Hepatocyte (in vitro differentiated cells): ENCODE data around the gene STXBP4.

Source experiments
- EZH2 ChIP-seq: fragments of 200-600 bp; sonication (generic); IDR thresholded peaks from 2 replicates; pipeline ENCODE4 v1.6.1; 2016; ENCODE audit warnings: antibody characterized with exemption, mild to moderate bottlenecking, borderline replicate concordance
- EZH2phosphoT487 ChIP-seq: fragments of 200-600 bp; sonication (generic); IDR thresholded peaks from one replicate; pipeline ENCODE4 v1.6.1; 2018; ENCODE audit warnings: antibody characterized with exemption, mild to moderate bottlenecking, low read depth, moderate library complexity; ENCODE audit not compliant: unreplicated experiment, severe bottlenecking
- TF ChIP-seq, protein P1 (sequence below): fragments of 200-600 bp; sonication (generic); IDR thresholded peaks from 2 replicates; pipeline ENCODE4 v1.5.1; 2016; ENCODE audit warnings: antibody characterized with exemption, mild to moderate bottlenecking; ENCODE audit not compliant: poor library complexity

DNA sequence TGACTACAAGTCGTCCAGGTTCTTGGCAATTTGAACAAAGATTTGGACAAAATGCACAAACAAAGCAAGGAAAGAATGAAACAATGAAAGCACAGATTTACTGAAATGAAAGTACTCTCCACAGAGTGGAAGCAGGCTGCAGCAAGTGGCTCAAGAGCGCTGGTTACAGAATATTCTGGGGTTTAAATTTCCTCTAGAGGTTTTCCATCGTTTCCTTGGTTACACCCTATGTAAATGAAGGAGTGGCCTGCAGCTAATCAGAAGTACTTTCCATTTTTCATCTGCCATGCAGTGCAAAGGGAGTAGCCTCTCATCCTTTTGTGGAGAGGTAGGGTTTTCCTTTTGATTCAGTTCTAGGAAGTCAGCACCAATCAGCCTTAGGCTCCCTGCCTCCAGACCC is 11.8 kb downstream of the STXBP4 start:
- TF ChIP-seq, protein P1, sequence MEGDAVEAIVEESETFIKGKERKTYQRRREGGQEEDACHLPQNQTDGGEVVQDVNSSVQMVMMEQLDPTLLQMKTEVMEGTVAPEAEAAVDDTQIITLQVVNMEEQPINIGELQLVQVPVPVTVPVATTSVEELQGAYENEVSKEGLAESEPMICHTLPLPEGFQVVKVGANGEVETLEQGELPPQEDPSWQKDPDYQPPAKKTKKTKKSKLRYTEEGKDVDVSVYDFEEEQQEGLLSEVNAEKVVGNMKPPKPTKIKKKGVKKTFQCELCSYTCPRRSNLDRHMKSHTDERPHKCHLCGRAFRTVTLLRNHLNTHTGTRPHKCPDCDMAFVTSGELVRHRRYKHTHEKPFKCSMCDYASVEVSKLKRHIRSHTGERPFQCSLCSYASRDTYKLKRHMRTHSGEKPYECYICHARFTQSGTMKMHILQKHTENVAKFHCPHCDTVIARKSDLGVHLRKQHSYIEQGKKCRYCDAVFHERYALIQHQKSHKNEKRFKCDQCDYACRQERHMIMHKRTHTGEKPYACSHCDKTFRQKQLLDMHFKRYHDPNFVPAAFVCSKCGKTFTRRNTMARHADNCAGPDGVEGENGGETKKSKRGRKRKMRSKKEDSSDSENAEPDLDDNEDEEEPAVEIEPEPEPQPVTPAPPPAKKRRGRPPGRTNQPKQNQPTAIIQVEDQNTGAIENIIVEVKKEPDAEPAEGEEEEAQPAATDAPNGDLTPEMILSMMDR: no peak
- TF ChIP-seq EZH2 (no peak), EZH2phosphoT487 (no peak)
